H9 (cell line): ENCODE results near the gene CCNT1. TPM values are rescaled to one million over a fixed set of nuclear protein-coding genes. Genes with fewer than 3 reads are reported as not detected.
A peak's percentile ranks its signal among the peaks of the same experiment; 100 is the strongest.

Source experiments
- DNase-seq: peaks from one replicate; pipeline ENCODE4 v3.0.0-alpha.2; 2017
- H2AFZ ChIP-seq: one replicate; pipeline ENCODE4 v1.6.1; 2013; ENCODE audit warnings: mild to moderate bottlenecking, low read length, control low read depth, moderate library complexity
- H2AK5ac ChIP-seq: 2 replicates; pipeline ENCODE4 v1.6.1; 2013; ENCODE audit warnings: low read length, control low read depth, mixed read lengths; ENCODE audit not compliant: insufficient read length
- H2BK120ac ChIP-seq: one replicate; pipeline ENCODE4 v1.6.1; 2013; ENCODE audit warnings: low read depth, mild to moderate bottlenecking, low read length, control low read depth, inconsistent platforms; ENCODE audit not compliant: poor library complexity, severe bottlenecking
- H2BK12ac ChIP-seq: 2 replicates; pipeline ENCODE4 v1.6.1; 2013; ENCODE audit warnings: low read length, control low read depth, mixed read lengths, low read depth; ENCODE audit not compliant: insufficient read length
- H2BK15ac ChIP-seq: 2 replicates; pipeline ENCODE4 v1.6.1; 2013; ENCODE audit warnings: low read depth, low read length, control low read depth
- H2BK20ac ChIP-seq: one replicate; pipeline ENCODE4 v1.6.1; 2013; ENCODE audit warnings: low read depth, mild to moderate bottlenecking, low read length, control low read depth, inconsistent platforms; ENCODE audit not compliant: poor library complexity, severe bottlenecking
- H2BK5ac ChIP-seq: 2 replicates; pipeline ENCODE4 v1.6.1; 2013; ENCODE audit warnings: low read length, control low read depth, mixed read lengths; ENCODE audit not compliant: insufficient read length
- H3K14ac ChIP-seq: 2 replicates; pipeline ENCODE4 v1.6.1; 2013; ENCODE audit warnings: low read length, control low read depth; ENCODE audit not compliant: insufficient read depth
- H3K18ac ChIP-seq: 2 replicates; pipeline ENCODE4 v1.6.1; 2013; ENCODE audit warnings: low read depth, mild to moderate bottlenecking, mixed read lengths, low read length, control low read depth; ENCODE audit not compliant: insufficient read length
- H3K23ac ChIP-seq: 2 replicates; pipeline ENCODE4 v1.6.1; 2013; ENCODE audit warnings: low read length, control low read depth, mixed read lengths, low read depth; ENCODE audit not compliant: insufficient read length
- H3K23me2 ChIP-seq: 2 replicates; pipeline ENCODE4 v1.6.1; 2013; ENCODE audit warnings: low read depth, mild to moderate bottlenecking, mixed read lengths, low read length, control low read depth; ENCODE audit not compliant: insufficient read length, poor library complexity, severe bottlenecking
- H3K27ac ChIP-seq: 2 replicates; pipeline ENCODE4 v1.5.1; 2013; ENCODE audit warnings: low read length, control low read depth, mixed read lengths, low read depth; ENCODE audit not compliant: insufficient read length
- H3K27me3 ChIP-seq: 2 replicates; pipeline ENCODE4 v1.6.1; 2013; ENCODE audit warnings: low read length, control low read depth, inconsistent platforms; ENCODE audit not compliant: insufficient read depth
- H3K4ac ChIP-seq: 2 replicates; pipeline ENCODE4 v1.6.1; 2013; ENCODE audit warnings: low read depth, mild to moderate bottlenecking, control low read depth, inconsistent platforms, low read length, moderate library complexity
- H3K4me1 ChIP-seq: 2 replicates; pipeline ENCODE4 v1.6.1; 2013; ENCODE audit warnings: low read length, control low read depth, inconsistent platforms; ENCODE audit not compliant: insufficient read depth
- H3K4me2 ChIP-seq: 2 replicates; pipeline ENCODE4 v1.6.1; 2013; ENCODE audit warnings: low read length, control low read depth, mixed read lengths; ENCODE audit not compliant: insufficient read length, insufficient read depth
- H3K56ac ChIP-seq: 2 replicates; pipeline ENCODE4 v1.6.1; 2013; ENCODE audit warnings: low read depth, mild to moderate bottlenecking, mixed read lengths, low read length, control low read depth; ENCODE audit not compliant: insufficient read length
- H3K79me1 ChIP-seq: 2 replicates; pipeline ENCODE4 v1.6.1; 2013; ENCODE audit warnings: low read depth, mild to moderate bottlenecking, moderate library complexity, low read length, control low read depth, inconsistent platforms; ENCODE audit not compliant: insufficient read depth, poor library complexity, severe bottlenecking
- H3K79me2 ChIP-seq: 2 replicates; pipeline ENCODE4 v1.6.1; 2013; ENCODE audit warnings: low read length, control low read depth, inconsistent platforms; ENCODE audit not compliant: insufficient read depth
- H3K9ac ChIP-seq: 2 replicates; pipeline ENCODE4 v1.6.1; 2013; ENCODE audit warnings: low read length, control low read depth, mixed read lengths; ENCODE audit not compliant: insufficient read length; ENCODE audit errors: extremely low read depth
- H3K9me3 ChIP-seq: one replicate; pipeline ENCODE4 v1.6.1; 2013; ENCODE audit warnings: low read depth, low read length, inconsistent platforms; ENCODE audit not compliant: control insufficient read depth
- H3T11ph ChIP-seq: one replicate; pipeline ENCODE4 v1.6.1; 2013; ENCODE audit warnings: mild to moderate bottlenecking, low read length, control low read depth, inconsistent platforms
- H4K20me1 ChIP-seq: one replicate; pipeline ENCODE4 v1.6.1; 2013; ENCODE audit not compliant: control insufficient read depth, insufficient read length, insufficient read depth
- H4K5ac ChIP-seq: 2 replicates; pipeline ENCODE4 v1.6.1; 2013; ENCODE audit warnings: low read depth, mild to moderate bottlenecking, mixed read lengths, low read length, control low read depth; ENCODE audit not compliant: insufficient read length
- H4K8ac ChIP-seq: replicated peaks from 2 replicates; pipeline ENCODE4 v1.6.1; 2013; ENCODE audit warnings: low read length, control low read depth, mixed read lengths, low read depth; ENCODE audit not compliant: insufficient read length
- H4K91ac ChIP-seq: 2 replicates; pipeline ENCODE4 v1.6.1; 2013; ENCODE audit warnings: low read depth, mild to moderate bottlenecking, moderate library complexity, mixed read lengths, low read length, control low read depth; ENCODE audit not compliant: insufficient read length
- H3K27ac Mint-ChIP-seq, 3 experiments: 2 replicates in 2 of 3; 3 replicates in 1 of 3; pipeline ENCODE4 v1.8.0; 2020 to 2021; ENCODE audit warnings: mixed read lengths in 3 of 3, mild to moderate bottlenecking in 1 of 3, moderate library complexity in 1 of 3
- H3K27me3 Mint-ChIP-seq: 2 replicates; pipeline ENCODE4 v1.8.0; 2021; ENCODE audit warnings: low read depth, mild to moderate bottlenecking, moderate library complexity, mixed read lengths
- H3K36me3 Mint-ChIP-seq, 3 experiments: 2 replicates in 2 of 3; 3 replicates in 1 of 3; pipeline ENCODE4 v1.8.0; 2020 to 2021; ENCODE audit warnings: low read depth in 3 of 3, mixed read lengths in 3 of 3; ENCODE audit not compliant: insufficient read depth in 1 of 3
- H3K4me1 Mint-ChIP-seq, 2 experiments: 2 replicates each; pipeline ENCODE4 v1.8.0; 2020; ENCODE audit warnings: mixed read lengths in 2 of 2
- H3K4me3 Mint-ChIP-seq, 2 experiments: 2 replicates in 1 of 2; 3 replicates in 1 of 2; pipeline ENCODE4 v1.8.0; 2020 to 2021; ENCODE audit warnings: mild to moderate bottlenecking in 2 of 2, mixed read lengths in 2 of 2, moderate library complexity in 1 of 2
- H3K9me3 Mint-ChIP-seq, 2 experiments: 2 replicates in 1 of 2; 3 replicates in 1 of 2; pipeline ENCODE4 v1.8.0; 2020; ENCODE audit warnings: mild to moderate bottlenecking in 2 of 2, mixed read lengths in 2 of 2, moderate library complexity in 1 of 2
- WGBS: extraction: QIAGEN DNeasy Blood & Tissue Kit; methylation state at CpG from one replicate; pipeline ENCODE4 v1.1.7; 2013; ENCODE audit warnings: missing lambda C conversion rate, low lambda C conversion rate, mixed read lengths; ENCODE audit not compliant: insufficient read length; ENCODE audit errors: extremely low coverage; 5-methylcytosine and 5-hydroxymethylcytosine counted together
- total RNA-seq: library from RNA; stranded (reverse); gene quantifications from 2 replicates; pipeline ENCODE4 v1.2.1, GENCODE V29; 2021
- TF ChIP-seq, protein P1 (sequence below): fragments of 200-600 bp; sonication (generic); conservative IDR thresholded peaks from 3 replicates; pipeline ENCODE4 v1.8.0; 2021; ENCODE audit warnings: antibody characterized with exemption, mild to moderate bottlenecking

CCNT1 gene
- total RNA-seq, 1 experiment from 2014 or later, result 53.1 TPM

DNA sequence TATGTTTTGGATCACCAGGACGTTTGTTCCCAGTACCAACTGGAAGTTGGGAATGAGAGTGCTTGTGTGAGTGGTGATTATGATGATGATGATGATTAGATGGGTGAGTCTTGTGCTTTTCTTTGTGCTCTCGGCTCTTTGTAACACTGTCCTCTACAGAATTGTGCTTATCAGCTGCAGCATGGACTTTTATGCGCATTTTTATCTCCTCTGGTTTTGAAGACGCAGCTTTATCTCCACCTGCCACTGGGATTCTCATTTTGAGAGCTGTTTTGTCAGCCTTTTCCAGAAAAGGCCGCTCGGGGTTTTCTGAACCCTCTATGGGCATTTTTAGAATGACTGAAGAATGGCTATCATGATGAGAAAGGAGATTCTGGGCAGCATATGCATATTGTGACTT is 22.9 kb downstream of the CCNT1 start:
- Histone ChIP-seq H3K23me2 (no peaks in the 10 kb centered on the region), H3K9ac (no peak overlapping the region), H3K23ac (no peak overlapping the region), H2BK5ac (no peak overlapping the region), H2AFZ (no peak overlapping the region), H3K9me3 (no peaks in the 10 kb centered on the region), H3K18ac (no peak overlapping the region), H4K20me1 (no peaks in the 10 kb centered on the region), H2BK15ac (no peak overlapping the region), H3K79me1 (peaks cover 4% of the 10 kb centered on the region), H3K14ac (no peak overlapping the region), H2BK20ac (no peak overlapping the region), H3K79me2 (peaks cover 5% of the 10 kb centered on the region), H2BK12ac (no peak overlapping the region), H3K27me3 (no peaks in the 10 kb centered on the region), H3K56ac (no peak overlapping the region), H2BK120ac (no peak overlapping the region), H4K5ac (no peak overlapping the region), H3K4ac (no peak overlapping the region), H2AK5ac (no peak overlapping the region), H4K91ac (no peak overlapping the region), H3K4me1 (no peaks in the 10 kb centered on the region), H3K4me2 (no peak overlapping the region), H3K27ac (no peak overlapping the region), H3T11ph (no peak overlapping the region), H4K8ac (no peak overlapping the region)
- Mint-ChIP-seq H3K27ac (peak overlapping the region in 1 of 3 experiments; percentile 13; a peak in 1 of 7 replicates), H3K9me3 (no peaks in the 10 kb centered on the region), H3K27me3 (no peaks in the 10 kb centered on the region), H3K4me1 (no peaks in the 10 kb centered on the region), H3K36me3 (peaks cover 28 to 82% (median 71%) of the 10 kb centered on the region in 3 experiments; a peak in 6 of 7 replicates), H3K4me3 (no peak overlapping the region)
- no CpG with 5 or more reads among the region's 6 CpGs for WGBS
- no peak for DNase-seq
- TF ChIP-seq, protein P1, sequence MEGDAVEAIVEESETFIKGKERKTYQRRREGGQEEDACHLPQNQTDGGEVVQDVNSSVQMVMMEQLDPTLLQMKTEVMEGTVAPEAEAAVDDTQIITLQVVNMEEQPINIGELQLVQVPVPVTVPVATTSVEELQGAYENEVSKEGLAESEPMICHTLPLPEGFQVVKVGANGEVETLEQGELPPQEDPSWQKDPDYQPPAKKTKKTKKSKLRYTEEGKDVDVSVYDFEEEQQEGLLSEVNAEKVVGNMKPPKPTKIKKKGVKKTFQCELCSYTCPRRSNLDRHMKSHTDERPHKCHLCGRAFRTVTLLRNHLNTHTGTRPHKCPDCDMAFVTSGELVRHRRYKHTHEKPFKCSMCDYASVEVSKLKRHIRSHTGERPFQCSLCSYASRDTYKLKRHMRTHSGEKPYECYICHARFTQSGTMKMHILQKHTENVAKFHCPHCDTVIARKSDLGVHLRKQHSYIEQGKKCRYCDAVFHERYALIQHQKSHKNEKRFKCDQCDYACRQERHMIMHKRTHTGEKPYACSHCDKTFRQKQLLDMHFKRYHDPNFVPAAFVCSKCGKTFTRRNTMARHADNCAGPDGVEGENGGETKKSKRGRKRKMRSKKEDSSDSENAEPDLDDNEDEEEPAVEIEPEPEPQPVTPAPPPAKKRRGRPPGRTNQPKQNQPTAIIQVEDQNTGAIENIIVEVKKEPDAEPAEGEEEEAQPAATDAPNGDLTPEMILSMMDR, result no peak
